Hematopoietic multipotent progenitor cell treated with erythropoietin and hydrocortisone succinate and interleukin-3 and kit ligand, for 4 days (in vitro differentiated cells): ENCODE measurements around the gene SLC44A1.
A peak's percentile ranks its signal among the peaks of the same experiment; 100 is the strongest.

ENCODE experiments used
- DNase-seq: peaks from one replicate; pipeline ENCODE4 v3.0.0-alpha.2; 2015

The SLC44A1 gene

DNA sequence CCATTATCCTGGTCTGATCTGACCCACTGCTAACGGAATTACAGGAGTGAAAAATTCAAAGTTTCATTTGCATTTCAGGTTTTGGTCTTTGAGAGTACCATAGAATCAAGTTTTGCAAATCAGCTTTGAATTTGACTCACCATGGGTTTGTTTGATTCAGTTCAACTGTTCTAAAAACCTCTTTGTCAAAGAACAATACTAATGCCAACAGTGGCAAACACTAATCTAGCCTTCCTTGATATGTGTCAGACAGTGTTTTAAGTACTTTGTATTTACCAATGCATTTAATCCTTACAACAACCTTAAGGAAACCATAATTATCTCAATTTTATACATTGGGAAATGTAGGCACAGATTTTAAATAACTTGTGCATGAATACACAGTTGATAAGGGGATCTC is 193.3 kb downstream of the SLC44A1 start:
- no peak for DNase-seq

- no peak for DNase-seq
These were observed 193.8 kb downstream of the SLC44A1 start for GRCh38 chr9:105438141-105438806.

- no peak for DNase-seq
These were observed 195.0 kb downstream of the SLC44A1 start for GRCh38 chr9:105439428-105439827.

GRCh38 chr9:105441616-105442160 is 197.2 kb downstream of the SLC44A1 start:
- no peak for DNase-seq

GRCh38 chr9:105443121-105443520 is 198.7 kb downstream of the SLC44A1 start:
- no peak for DNase-seq

GRCh38 chr9:105444130-105444529 is 199.7 kb downstream of the SLC44A1 start:
- DNase-seq = no peak

GRCh38 chr9:105445203-105445881 is 200.9 kb downstream of the SLC44A1 start:
- no peak for DNase-seq

- DNase-seq = no peak
These were observed 202.9 kb downstream of the SLC44A1 start for GRCh38 chr9:105447386-105447813.

GRCh38 chr9:105447814-105448812 is 203.7 kb downstream of the SLC44A1 start, which contains the start of gene FSD1L:
FSD1L (plus strand) TSS chr9:105448034; CDS start chr9:105448221, 187 bp downstream.
- DNase-seq = peak; percentile 97

DNA sequence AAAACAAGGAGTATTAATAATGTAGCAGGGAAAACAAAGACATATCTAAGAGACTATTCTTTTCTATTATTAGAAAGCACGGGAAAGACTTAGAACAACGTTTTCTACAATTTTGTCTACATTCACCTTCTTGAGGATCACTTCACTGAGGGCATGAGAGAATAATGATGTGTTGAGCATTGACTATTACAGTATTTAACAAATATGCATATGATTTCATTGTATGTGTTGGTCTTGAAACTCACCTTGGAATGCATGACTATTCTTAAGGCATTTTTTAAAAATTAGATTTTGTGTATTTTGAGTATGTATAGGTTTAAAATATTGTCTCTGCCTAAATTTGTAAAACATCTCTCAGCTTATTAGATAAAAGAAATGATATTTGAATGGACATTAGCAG is 204.6 kb downstream of the SLC44A1 start:
- DNase-seq = no peak

DNA sequence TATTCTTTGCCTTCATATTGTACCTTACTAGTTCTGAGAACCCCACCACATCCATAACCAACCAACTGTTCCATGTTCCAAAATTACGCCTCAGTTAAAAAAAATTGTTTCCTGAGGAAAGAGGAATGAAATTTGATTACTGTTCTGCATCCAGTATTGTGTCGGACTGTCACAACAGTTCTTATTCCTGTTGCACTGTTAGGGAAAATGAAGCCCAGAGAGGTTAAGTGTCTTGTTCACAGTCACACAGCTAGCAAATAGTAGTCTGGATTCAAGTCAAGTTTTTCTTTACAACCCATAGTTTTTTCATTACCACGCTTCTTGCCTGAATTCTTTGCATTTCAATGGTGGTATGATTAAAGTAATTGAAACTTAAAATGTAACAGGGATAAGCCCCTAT is 207.7 kb downstream of the SLC44A1 start:
- DNase-seq = no peak

DNA sequence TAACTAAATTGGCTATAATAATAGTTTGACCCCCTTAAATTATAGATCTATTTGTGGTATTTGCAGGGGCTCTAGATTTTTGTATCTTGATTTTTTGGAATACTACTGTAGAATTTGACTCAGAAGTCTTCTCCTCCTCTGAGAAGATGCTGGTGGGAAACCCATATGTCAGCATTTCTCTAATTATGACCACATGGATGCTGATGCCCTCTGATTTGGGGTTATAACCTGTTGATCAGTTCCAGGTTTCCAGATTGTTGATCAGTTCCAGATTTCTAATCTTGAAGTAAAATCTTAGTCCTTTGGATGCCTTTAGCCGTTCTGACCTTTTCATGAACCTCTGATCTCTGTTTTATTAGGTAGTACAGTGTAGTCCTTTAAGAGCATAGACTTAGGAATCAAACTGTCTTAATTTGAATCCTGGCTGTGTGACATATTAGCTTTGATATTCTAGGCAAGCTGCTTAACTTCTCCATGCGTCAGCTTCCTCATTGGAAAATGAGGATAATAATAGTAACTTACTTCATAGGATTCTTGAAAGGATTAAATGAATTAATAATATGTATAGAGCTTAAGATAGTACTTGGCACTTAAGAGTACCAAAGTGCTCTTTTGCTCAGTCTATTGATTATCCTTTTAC is 211.5 kb downstream of the SLC44A1 start:
- no peak for DNase-seq

DNA sequence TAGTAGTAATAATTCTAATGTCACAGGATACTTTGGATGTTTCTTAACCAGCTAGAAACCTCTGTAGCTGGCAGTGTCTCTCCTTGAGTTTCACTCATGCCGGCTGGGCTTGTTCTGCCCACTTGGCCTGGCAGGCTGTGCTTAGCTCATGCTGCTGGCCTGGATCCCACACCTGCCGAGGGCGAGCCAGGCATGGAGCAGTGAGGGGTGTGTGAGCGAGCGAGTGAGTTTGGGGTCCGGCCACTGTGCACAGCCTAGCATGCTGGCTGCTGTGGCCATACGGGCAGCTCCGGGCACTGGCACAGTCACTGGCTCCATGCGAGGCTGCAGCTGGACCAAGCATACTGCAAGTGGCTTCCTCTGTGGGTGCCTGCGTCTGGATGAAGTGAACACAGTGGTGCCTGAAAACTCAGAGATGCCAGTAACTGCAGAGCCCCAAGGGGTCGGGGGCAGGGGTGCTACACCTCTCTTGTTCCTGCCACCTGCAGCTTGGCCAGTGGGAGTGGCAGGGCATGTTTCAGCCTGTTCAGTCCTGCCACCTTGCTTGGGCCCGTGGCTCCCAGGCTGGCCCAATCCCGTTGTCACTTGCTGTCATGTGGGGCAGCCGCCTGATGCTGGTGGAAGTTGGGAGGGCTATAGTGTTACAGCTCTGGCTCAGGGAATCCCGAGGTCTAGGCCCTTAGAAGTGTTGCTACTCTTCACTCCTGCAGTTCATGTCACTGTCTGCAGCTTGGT is 213.3 kb downstream of the SLC44A1 start:
- no peak for DNase-seq

GRCh38 chr9:105458404-105458803 is 214.0 kb downstream of the SLC44A1 start:
- DNase-seq = peak; percentile 15

DNA sequence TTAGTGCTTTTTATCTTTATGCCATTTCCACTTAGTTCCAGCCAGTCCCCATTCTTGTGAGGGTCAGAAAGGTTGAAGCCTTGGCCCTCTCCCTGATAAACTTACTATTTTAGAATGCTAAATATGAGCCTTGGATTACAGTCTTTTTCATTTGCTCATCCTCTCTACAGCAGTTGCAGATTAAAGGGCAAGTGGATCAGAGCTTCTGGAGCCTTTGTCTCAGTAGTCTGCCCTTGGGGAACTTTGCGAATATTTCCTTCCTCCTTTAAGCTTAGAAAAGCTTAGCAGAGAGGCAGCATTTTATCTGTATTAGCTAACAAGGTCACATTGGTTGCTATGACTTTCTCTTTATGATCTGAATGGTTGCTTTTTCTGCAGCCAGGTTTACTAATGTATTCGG is 214.9 kb downstream of the SLC44A1 start:
- peak; percentile 16 for DNase-seq

- no peak for DNase-seq
These were observed 222.5 kb downstream of the SLC44A1 start for GRCh38 chr9:105466898-105467455.

- no peak for DNase-seq
These were observed 224.4 kb downstream of the SLC44A1 start for GRCh38 chr9:105468875-105469274.

GRCh38 chr9:105473221-105473620 is 228.8 kb downstream of the SLC44A1 start:
- no peak for DNase-seq

DNA sequence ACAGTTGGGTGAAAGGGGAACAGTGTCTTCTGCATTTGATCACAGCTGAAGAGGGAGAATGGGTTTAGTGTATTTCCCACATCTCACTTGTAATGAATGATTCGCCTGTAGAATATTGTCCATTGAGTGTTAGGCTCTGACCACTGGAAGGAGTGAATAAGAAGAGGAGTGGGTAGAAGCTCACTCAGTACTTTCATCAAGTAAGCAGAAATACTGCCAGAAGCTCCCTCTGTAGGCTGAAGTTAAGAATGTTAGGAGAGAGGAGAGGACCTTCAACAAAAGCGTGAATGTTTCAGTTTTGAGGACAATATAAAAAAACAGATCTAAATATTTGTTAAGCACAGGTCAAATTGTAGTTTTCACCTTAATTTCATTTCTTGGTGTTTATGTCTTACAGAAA is 230.9 kb downstream of the SLC44A1 start:
- peak; percentile 51 for DNase-seq

GRCh38 chr9:105479846-105480245 is 235.4 kb downstream of the SLC44A1 start:
- DNase-seq = no peak

DNA sequence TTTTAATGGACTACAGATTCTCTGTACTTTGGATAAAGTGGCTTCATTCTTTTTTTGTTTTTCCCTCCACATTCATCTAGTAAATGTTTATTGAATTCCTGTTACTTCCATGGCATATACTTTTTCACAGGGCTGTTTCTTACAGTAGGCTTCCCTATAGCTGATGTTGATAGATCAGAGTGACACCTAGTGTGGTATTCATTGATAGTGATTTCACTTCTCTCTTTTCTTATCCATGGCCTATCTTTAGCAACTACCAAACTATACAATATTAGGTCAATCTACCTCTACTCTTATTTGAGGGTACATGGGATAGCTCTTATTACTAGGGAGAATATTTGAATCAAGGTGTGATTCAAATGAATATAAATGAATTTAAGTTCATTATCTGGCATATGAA is 239.2 kb downstream of the SLC44A1 start:
- no peak for DNase-seq
